Left kidney (tissue), 2 donors: ENCODE measurements around the gene TMTC3. TPM values are rescaled to one million over a fixed set of nuclear protein-coding genes. Genes with fewer than 3 reads are reported as not detected.

Experiments used
- DNase-seq: peaks from one replicate; pipeline ENCODE4 v3.0.0-alpha.2; 2013
- polyA plus RNA-seq: library from polyadenylated mRNA; unstranded; fragments of 120-200 nt; gene quantifications from one replicate; pipeline ENCODE4 v1.2.1, GENCODE V29; 2013; ENCODE audit not compliant: insufficient read length

Gene TMTC3
- polyA plus RNA-seq, 1 donor, result 28.3 TPM

GRCh38 chr12:88223519-88223918 is 81.4 kb downstream of the TMTC3 start:
- DNase-seq, result no peak

DNA sequence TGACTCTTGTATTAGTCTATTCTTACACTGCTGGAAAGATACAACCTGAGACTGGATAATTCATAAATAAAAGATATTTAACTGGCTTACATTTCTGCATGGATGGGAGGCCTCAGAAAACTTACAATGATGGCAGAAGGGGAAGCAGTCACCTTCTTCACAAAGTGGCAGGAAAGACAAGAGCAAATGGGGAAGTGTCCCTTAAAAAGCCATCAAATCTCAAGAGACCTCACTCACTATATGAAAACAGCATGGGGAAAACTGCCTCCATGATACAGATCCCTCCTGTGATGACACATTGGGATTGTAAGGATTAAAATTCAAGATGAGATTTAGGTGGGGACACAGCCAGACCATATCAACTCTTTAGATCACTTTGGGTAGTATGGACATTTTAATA is 83.7 kb downstream of the TMTC3 start:
- no peak for DNase-seq

DNA sequence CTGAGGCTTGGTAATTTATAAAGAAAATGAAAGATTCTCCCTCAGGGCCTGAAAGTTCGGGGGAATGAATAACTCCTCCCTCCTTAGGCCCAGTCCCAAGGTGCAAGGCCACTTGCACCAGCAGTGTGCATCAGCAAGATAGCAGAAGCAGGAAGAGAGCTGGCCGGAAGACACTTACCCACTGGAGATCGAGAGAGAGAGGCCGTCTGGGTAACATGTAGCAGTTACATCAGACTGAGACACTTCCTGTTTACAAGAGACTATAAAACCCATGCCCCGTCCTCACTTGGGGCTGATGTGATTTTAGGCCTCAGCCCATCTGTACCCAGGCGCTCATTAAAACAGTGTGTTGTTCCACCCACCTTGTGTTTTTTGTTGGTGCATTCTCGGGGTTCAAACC is 85.2 kb downstream of the TMTC3 start:
- no peak for DNase-seq

DNA sequence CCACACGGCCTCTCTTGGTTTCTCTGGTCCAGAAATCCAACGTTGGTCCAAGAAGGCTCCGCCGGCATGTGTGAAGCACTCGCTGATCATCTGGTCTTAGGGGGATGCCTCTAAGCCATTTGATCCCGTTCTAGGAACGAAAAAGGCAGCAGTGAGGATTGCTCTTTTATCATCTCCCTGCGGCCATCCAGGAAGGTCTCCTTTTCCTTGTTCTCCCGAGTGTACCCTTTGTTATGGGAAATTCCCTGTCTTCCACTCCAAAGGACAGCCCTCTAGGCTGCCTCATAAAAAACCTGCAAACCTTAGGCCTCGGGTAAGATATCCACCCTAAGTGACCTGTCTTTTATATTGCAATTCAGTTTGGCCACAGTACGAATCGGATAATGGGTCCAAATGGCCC is 85.8 kb downstream of the TMTC3 start:
- DNase-seq, result no peak

DNA sequence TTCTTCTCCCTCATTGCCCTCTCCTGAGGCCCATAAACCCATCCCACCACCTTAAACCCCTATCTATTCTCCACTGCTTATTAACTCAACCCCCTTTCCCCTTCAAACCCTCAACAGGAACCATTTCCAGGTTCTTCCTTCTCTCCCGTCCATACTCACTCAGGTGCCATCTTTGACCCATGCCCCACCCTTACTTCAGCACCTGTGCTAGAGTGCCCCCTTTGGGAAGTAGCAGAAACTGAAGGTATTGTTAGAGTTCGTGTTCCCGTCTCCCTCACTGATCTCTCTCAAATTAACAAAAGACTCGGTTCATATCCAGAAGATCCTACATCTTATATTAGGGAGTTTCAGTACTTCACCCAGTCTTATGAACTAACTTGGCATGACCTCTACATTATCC is 86.6 kb downstream of the TMTC3 start:
- DNase-seq, result no peak

- DNase-seq, result no peak
Measured at GRCh38 chr12:88230271-88230670, 88.2 kb downstream of the TMTC3 start.

GRCh38 chr12:88235183-88235833 is 93.2 kb downstream of the TMTC3 start:
- DNase-seq, result no peak

DNA sequence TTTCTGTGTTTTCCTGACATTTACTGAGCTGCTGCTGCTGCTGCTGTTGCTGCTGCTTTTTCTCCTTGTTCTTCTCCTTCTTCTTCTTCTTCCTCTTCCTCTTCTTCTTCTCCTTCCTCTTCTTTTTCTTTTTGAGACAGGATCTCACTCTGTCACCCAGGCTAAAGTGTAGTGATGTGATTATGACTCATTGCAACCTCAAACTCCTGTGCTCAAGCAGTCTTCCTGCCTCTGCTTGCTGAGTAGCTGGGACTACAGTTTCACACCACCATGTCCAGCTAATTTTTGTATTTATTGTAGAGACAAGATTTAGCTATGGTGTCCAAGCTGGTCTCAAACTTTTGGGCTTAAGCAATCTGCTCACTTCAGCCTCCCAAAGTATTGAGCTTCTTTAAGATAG is 95.8 kb downstream of the TMTC3 start:
- DNase-seq, result no peak

- no peak for DNase-seq
Measured at GRCh38 chr12:88238406-88238805, 96.3 kb downstream of the TMTC3 start.

DNA sequence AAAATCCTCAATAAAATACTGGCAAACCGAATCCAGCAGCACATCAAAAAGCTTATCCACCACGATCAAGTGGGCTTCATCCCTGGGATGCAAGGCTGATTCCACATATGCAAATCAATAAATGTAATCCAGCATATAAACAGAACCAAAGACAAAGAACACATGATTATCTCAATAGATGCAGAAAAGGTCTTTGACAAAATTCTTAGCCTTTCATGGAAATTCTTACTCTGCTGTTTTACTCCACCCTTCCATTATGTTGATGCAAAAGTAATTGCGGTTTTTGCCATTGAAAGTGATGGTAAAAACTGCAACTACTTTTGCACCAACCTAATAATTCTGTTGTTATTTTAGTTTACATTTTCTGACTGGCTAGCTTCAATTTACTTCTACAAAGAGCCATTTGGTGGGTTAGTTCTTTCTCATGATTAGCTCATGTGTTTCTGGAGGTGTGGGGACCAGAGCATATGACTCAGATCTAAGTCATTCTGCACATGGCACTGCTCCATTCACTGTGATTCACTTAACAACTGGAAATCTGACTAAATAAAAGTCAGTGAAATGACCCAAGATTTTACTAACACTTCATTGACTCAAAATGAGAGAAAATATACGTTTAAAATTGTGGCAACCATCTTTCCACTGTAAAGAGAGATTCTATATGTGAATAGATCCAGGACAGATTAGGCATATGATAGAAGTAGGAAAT is 99.9 kb downstream of the TMTC3 start:
- no peak for DNase-seq

DNA sequence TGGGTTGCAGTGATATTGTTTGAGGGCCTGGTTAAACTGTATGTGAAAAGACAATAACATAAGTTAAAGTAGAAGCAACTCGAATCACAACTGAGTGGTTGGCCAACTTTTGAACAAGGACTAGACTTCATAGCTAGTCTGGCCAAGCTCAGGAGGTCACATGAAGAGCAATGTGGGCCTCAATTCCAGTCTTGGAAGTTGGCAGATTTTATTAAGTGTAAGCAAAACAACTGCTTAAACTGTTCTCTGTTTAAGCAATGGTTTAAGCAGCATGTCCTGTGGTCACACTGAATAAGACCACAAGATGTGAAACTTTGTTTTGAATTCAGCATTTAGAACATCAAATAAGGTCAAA is 100.4 kb downstream of the TMTC3 start:
- no peak for DNase-seq

GRCh38 chr12:88242939-88243338 is 100.8 kb downstream of the TMTC3 start:
- DNase-seq, result no peak

- DNase-seq, result no peak
Measured at GRCh38 chr12:88243982-88244381, 101.9 kb downstream of the TMTC3 start.

DNA sequence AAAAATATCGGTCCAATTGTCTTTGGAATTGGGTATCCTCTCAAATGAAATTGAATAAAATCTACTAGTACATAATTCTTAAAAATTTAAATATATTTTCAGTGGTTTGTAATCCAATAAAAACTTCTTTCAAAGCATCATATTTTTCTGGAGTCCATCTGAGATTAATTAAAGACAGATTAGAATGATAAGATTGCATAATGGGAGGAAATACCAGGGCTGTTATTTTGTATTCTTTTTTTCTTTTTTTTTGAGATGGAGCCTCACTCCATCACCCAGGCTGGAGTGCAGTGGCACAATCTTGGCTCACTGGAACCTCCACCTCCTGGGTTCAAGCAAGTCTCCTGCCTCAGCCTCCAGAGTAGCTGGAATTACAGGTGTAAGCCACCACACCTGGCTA is 103.8 kb downstream of the TMTC3 start:
- no peak for DNase-seq

GRCh38 chr12:88247241-88247643 is 105.1 kb downstream of the TMTC3 start:
- no peak for DNase-seq

GRCh38 chr12:88248606-88249005 is 106.5 kb downstream of the TMTC3 start:
- no peak for DNase-seq

Other genes with a start within 250 kb of the TMTC3 start
- gene C12orf50, start 112.9 kb upstream of the TMTC3 start, polyA plus RNA-seq, result 0.57 TPM
- gene CEP290, start 219 bp upstream of the TMTC3 start, polyA plus RNA-seq, result 33.7 TPM